CD4-positive, CD25-positive, alpha-beta regulatory T cell (primary cell): ENCODE measurements around the gene TMEM213. TPM values are rescaled to one million over a fixed set of nuclear protein-coding genes. Genes with fewer than 3 reads are reported as not detected.

ENCODE experiments used
- ATAC-seq, 2 donors: fragments of 150-1000 bp; cut with Tn5 transposase; one replicate each; pipeline ENCODE4 v1.10.0; 2021; ENCODE audit warnings: low read depth in 2 of 2, moderate number of reproducible peaks in 2 of 2, moderate library complexity in 1 of 2
- DNase-seq, 3 donors: peaks; one replicate each; pipeline versions ENCODE4 v3.0.0 to v3.0.0-alpha.2; 2012 to 2022; ENCODE audit warnings: mixed read lengths in 1 of 3
- H3K27ac ChIP-seq: one replicate; pipeline ENCODE4 v1.7.0; 2013; ENCODE audit warnings: mild to moderate bottlenecking, low read length; ENCODE audit not compliant: insufficient read depth, poor library complexity, severe bottlenecking
- H3K27me3 ChIP-seq: one replicate; pipeline ENCODE4 v1.7.0; 2013; ENCODE audit warnings: low read length; ENCODE audit not compliant: control insufficient read depth, insufficient read depth
- H3K36me3 ChIP-seq: one replicate; pipeline ENCODE4 v1.7.0; 2013; ENCODE audit warnings: mild to moderate bottlenecking, low read length, moderate library complexity; ENCODE audit not compliant: control insufficient read depth, insufficient read depth
- H3K4me1 ChIP-seq: 2 replicates; pipeline ENCODE4 v1.7.0; 2013; ENCODE audit warnings: mild to moderate bottlenecking, low read length; ENCODE audit not compliant: insufficient read depth, control insufficient read depth, poor library complexity, severe bottlenecking
- H3K4me3 ChIP-seq: one replicate; pipeline ENCODE4 v1.7.0; 2013; ENCODE audit warnings: low read depth, mild to moderate bottlenecking, low read length, moderate library complexity
- H3K9me3 ChIP-seq, 2 experiments: 1 replicate in 1 of 2; 2 replicates in 1 of 2; pipeline ENCODE4 v1.7.0; 2013; ENCODE audit warnings: low read length in 2 of 2, mild to moderate bottlenecking in 1 of 2, moderate library complexity in 1 of 2; ENCODE audit not compliant: control insufficient read depth in 2 of 2
- H3K27ac Mint-ChIP-seq, 3 donors: one replicate each; pipeline ENCODE4 v1.8.0; 2020 to 2022; ENCODE audit warnings: mild to moderate bottlenecking in 3 of 3, mixed read lengths in 3 of 3, moderate library complexity in 2 of 3
- H3K27me3 Mint-ChIP-seq: one replicate; pipeline ENCODE4 v1.8.0; 2022; ENCODE audit warnings: mild to moderate bottlenecking, mixed read lengths
- H3K36me3 Mint-ChIP-seq: one replicate; pipeline ENCODE4 v1.8.0; 2020; ENCODE audit warnings: mixed read lengths
- H3K4me1 Mint-ChIP-seq, 4 donors: one replicate each; pipeline ENCODE4 v1.8.0; 2020 to 2022; ENCODE audit warnings: mixed read lengths in 4 of 4, mild to moderate bottlenecking in 1 of 4
- H3K4me3 Mint-ChIP-seq, 4 donors: one replicate each; pipeline ENCODE4 v1.8.0; 2020 to 2022; ENCODE audit warnings: mild to moderate bottlenecking in 4 of 4, mixed read lengths in 4 of 4, moderate library complexity in 3 of 4
- H3K9me3 Mint-ChIP-seq, 7 donors: one replicate each; pipeline ENCODE4 v1.8.0; 2020 to 2022; ENCODE audit warnings: mixed read lengths in 7 of 7, mild to moderate bottlenecking in 3 of 7, moderate library complexity in 2 of 7
- polyA plus RNA-seq, 4 donors: library from polyadenylated mRNA; unstranded; fragments of 300-500 nt; fragmentation: Illumina TruSeq; gene quantifications; one replicate each; pipeline ENCODE4 v1.2.3, GENCODE V29; 2021
- total RNA-seq: library from RNA; stranded (reverse); gene quantifications from one replicate; pipeline ENCODE4 v1.2.3, GENCODE V29; 2022

The TMEM213 gene
- total and polyA plus RNA-seq, 5 donors from 2014 or later: 0.21 TPM; not detected in 4

DNA sequence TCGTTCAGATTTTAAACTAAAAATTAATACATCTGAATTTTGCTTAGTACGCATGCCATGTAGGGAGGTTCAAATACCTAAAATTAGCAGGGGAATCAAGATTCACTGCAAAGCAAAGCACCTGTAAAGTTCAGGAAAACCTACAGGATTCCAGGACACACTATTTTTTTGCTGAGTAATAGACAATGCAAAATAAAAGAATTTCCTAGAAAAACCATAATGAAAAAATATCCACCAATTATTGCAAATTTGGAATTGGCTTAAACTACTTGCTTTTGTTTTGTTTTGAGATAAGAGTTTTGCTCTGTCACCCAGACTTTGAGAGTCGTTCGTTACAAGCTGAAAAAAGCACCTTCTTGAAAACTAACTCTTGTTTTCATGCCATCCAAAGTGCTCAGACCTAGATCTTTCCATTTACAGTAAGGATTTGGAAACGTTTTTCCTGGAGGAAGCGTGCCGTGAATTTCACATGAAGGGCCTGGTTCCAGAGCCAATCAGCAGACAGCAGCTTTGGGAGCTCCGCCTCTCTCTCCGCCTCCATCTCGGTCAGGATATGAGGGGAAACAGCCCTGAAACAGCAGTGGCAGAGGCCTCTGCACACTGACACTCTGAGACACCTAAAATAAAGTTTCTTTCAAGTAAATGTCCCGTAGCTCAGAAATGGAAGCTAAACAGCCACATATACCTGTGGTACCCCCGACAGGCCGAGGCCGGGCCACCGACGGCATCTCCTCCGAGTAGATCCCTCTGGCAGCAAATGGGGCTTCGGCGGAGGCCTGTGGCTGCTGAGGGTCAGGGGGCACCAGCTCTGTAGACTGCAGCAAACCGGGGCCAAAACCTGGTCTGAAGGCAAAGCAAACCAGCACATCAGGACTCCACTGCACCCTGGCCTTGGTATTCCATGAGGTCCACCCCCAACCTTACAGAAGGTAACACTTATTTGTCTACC, 46.1 kb downstream of the TMEM213 start:
- H3K27ac Mint-ChIP-seq: no peak overlapping the region
- H3K4me1 ChIP-seq: no peaks in the 10 kb centered on the region
- no peak overlapping the region for H3K27ac ChIP-seq
- H3K36me3 ChIP-seq: no peaks in the 10 kb centered on the region
- no peaks in the 10 kb centered on the region for H3K36me3 Mint-ChIP-seq
- peaks cover 28% of the 10 kb centered on the region for H3K27me3 Mint-ChIP-seq
- no peaks in the 10 kb centered on the region for H3K4me1 Mint-ChIP-seq
- H3K9me3 Mint-ChIP-seq: peaks cover 0 to 1% (median 0%) of the 10 kb centered on the region in 7 donors
- no peak overlapping the region for H3K4me3 Mint-ChIP-seq
- no peak for DNase-seq
- no peaks in the 10 kb centered on the region for H3K9me3 ChIP-seq
- H3K27me3 ChIP-seq: peaks cover 2% of the 10 kb centered on the region
- ATAC-seq: no peak
- H3K4me3 ChIP-seq: no peak overlapping the region

DNA sequence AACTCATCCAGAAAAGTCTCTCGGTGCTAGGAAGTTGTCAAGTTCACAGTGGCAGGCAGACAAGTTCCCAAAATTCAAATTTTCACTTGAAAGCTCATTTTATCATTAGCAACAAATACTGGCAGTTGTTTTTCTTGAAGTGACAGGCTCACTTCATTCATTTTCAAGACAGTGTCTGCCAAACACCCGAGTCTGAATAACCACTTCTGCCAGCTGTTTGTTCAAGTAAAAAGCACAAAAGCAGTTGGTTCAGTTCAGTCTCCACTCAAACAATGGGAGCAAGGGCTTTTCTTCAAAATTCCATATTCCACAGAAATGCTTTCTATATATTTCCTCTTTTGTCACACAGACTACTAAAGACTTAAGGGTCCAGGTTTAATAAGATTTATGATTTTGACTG, 47.9 kb downstream of the TMEM213 start:
- no peaks in the 10 kb centered on the region for H3K4me1 ChIP-seq
- no peaks in the 10 kb centered on the region for H3K9me3 ChIP-seq
- H3K4me3 Mint-ChIP-seq: no peak overlapping the region
- ATAC-seq (no peak), DNase-seq (no peak)
- H3K27ac ChIP-seq: no peak overlapping the region
- no peak overlapping the region for H3K4me3 ChIP-seq
- no peaks in the 10 kb centered on the region for H3K36me3 ChIP-seq
- H3K36me3 Mint-ChIP-seq: no peaks in the 10 kb centered on the region
- H3K9me3 Mint-ChIP-seq: peaks cover 0 to 3% (median 2%) of the 10 kb centered on the region in 7 donors
- no peak overlapping the region for H3K27ac Mint-ChIP-seq
- H3K4me1 Mint-ChIP-seq: no peaks in the 10 kb centered on the region
- peaks cover 7% of the 10 kb centered on the region for H3K27me3 ChIP-seq
- peaks cover 28% of the 10 kb centered on the region for H3K27me3 Mint-ChIP-seq

DNA sequence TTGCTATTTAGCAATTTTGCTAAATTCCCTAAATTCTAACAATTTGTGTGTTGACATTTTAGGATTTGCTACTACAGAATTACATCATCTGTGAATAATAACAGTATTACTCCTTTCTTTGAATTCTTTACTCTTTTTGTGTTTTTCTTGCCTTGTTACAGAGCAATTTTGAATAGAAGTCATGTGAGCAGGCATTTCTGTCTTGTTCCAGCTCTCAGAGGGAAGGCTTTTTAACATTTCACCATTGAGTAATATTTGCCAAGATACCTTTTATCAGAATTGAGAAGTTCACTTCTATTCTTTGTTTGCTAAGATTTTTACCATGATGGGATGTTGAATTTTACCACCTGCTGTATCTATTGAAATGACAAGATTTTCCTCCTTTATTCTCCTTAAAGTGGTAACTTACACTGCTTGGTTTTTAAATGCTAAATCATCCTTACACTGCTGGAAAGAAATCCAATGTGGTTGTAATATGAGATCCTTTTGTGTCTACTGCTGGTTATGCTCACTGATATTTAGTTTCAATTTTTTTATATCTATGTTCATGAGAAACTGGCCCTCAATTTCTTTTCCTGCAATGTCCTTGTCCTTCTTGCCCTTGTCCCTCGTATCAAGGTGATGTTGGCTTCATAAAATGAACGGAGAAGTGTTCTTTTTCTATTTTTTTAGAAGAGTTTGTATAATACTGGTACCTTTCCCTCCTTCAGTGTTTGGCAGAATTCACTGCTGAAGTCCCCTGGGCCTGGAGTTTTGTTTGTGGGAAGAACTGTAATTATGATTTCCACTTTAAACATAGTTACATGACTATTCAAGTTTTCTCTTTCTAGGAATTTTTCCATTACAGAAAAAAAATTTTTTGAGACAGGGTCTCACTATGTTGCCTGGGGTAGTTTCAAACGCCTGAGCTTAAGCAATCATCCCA, 50.5 kb downstream of the TMEM213 start:
- H3K9me3 ChIP-seq: no peaks in the 10 kb centered on the region
- peaks cover 7% of the 10 kb centered on the region for H3K27me3 ChIP-seq
- H3K4me1 ChIP-seq: no peaks in the 10 kb centered on the region
- DNase-seq (no peak), ATAC-seq (no peak)
- H3K27ac ChIP-seq: no peak overlapping the region
- H3K4me1 Mint-ChIP-seq: no peaks in the 10 kb centered on the region
- no peaks in the 10 kb centered on the region for H3K36me3 Mint-ChIP-seq
- no peak overlapping the region for H3K27ac Mint-ChIP-seq
- no peak overlapping the region for H3K4me3 Mint-ChIP-seq
- H3K27me3 Mint-ChIP-seq: peaks cover 38% of the 10 kb centered on the region
- peaks cover 0 to 3% (median 2%) of the 10 kb centered on the region in 7 donors for H3K9me3 Mint-ChIP-seq
- H3K4me3 ChIP-seq: no peak overlapping the region
- H3K36me3 ChIP-seq: no peaks in the 10 kb centered on the region

DNA sequence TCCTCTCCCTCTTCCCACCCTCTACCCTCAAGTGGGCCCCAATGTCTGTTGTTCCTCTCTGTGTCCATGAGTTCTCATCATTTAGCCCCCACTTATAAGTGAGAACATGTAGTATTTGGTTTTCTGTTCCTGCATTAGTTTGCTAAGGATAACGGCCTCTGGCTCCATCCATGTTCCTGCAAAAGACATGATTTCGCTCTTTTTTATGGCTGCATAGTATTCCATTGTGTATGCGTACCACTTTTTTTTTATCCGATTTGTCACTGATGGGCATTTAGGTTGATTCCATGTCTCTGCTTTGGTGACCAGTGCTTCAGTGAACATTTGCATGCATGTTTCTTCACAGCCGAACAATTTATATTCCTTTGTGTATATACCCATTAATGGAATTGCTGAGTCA, 51.9 kb downstream of the TMEM213 start:
- Mint-ChIP-seq H3K4me1 (no peaks in the 10 kb centered on the region), H3K4me3 (no peak overlapping the region), H3K27ac (no peak overlapping the region), H3K27me3 (peaks cover 41% of the 10 kb centered on the region), H3K36me3 (no peaks in the 10 kb centered on the region), H3K9me3 (peaks cover 0 to 3% (median 2%) of the 10 kb centered on the region in 7 donors)
- Histone ChIP-seq H3K36me3 (no peaks in the 10 kb centered on the region), H3K4me3 (no peak overlapping the region), H3K9me3 (no peaks in the 10 kb centered on the region), H3K27ac (no peak overlapping the region), H3K4me1 (no peaks in the 10 kb centered on the region), H3K27me3 (peaks cover 7% of the 10 kb centered on the region)
- DNase-seq (no peak), ATAC-seq (no peak)

DNA sequence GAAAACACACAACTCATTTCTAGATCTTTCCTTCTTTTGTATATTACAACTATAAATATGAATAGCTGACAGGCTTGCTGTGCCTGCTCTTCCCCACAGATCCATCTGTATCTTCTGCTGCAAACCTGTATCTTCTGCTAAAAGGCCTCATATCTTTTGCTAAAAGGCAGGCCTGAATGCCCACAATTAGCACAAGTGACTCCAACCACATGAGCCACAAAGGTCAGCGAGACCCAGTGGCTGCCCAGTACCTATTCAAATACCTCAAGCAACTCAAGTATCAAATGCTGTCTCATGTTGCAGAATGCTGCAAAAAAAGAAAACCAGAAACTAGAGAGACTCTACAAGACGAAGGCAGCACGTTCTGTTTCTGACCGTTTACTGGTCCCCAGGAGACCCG, 54.7 kb downstream of the TMEM213 start:
- ATAC-seq (no peak), DNase-seq (no peak)
- Histone ChIP-seq H3K4me1 (no peaks in the 10 kb centered on the region), H3K9me3 (peaks cover 0 to 5% of the 10 kb centered on the region in 2 experiments), H3K36me3 (no peaks in the 10 kb centered on the region), H3K27me3 (peaks cover 7% of the 10 kb centered on the region), H3K27ac (no peak overlapping the region), H3K4me3 (no peak overlapping the region)
- peaks cover 40% of the 10 kb centered on the region for H3K27me3 Mint-ChIP-seq
- peaks cover 0 to 14% (median 2%) of the 10 kb centered on the region in 7 donors for H3K9me3 Mint-ChIP-seq
- no peaks in the 10 kb centered on the region for H3K4me1 Mint-ChIP-seq
- no peak overlapping the region for H3K27ac Mint-ChIP-seq
- H3K36me3 Mint-ChIP-seq: no peaks in the 10 kb centered on the region
- H3K4me3 Mint-ChIP-seq: no peak overlapping the region

DNA sequence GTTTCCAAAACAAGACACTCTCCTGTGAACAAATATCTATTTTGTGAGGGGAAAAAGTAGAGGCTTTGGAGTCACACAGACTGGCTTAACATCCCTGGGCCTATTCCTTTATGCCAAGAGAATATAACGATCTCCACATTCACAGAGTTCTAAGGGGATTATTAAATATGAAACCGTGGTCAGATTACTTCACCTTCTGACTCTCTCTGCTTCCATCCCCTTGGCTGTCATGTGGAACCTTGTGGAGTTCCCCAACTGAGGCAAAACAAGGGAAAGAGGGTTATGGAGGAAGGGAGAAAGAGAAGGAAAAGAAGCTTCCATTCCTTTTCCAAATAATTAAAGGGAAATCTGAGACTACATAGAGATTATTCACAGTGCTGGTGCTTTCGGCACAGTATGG, 55.7 kb downstream of the TMEM213 start:
- H3K9me3 Mint-ChIP-seq: peaks cover 0 to 18% (median 2%) of the 10 kb centered on the region in 7 donors
- Histone ChIP-seq H3K4me3 (no peak overlapping the region), H3K9me3 (peaks cover 0 to 8% of the 10 kb centered on the region in 2 experiments), H3K36me3 (no peaks in the 10 kb centered on the region), H3K4me1 (no peaks in the 10 kb centered on the region), H3K27me3 (peaks cover 7% of the 10 kb centered on the region), H3K27ac (no peak overlapping the region)
- H3K4me1 Mint-ChIP-seq: no peaks in the 10 kb centered on the region
- H3K27ac Mint-ChIP-seq: no peak overlapping the region
- DNase-seq (no peak), ATAC-seq (no peak)
- peaks cover 34% of the 10 kb centered on the region for H3K27me3 Mint-ChIP-seq
- no peak overlapping the region for H3K4me3 Mint-ChIP-seq
- no peaks in the 10 kb centered on the region for H3K36me3 Mint-ChIP-seq

DNA sequence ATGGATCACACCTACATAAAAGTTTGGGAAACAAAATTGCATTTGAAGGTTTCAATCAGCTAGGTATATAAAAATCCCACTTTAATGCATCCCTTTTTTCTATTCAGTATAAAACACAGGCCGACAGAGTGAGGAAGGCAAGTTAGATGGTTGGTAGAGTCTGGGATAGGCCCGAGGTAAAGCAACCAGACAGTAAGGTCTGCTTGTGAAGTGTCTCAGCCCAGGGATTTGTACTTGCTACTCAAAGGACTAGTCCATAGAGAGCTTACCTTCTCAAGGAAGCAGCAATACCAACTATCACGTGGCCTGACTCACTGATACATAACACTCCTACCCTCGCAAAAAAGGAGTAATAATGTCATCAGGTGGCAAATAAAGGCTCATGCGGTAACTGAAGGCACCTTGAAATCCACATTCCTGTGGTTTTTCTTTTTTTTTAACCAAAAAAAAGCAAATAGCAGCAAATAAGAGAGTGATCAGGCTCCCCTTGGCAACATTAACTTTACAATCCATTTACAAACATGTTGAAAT, 56.4 kb downstream of the TMEM213 start:
- H3K27ac Mint-ChIP-seq: no peak overlapping the region
- peaks cover 0 to 8% of the 10 kb centered on the region in 2 experiments for H3K9me3 ChIP-seq
- no peak overlapping the region for H3K4me3 Mint-ChIP-seq
- peaks cover 28% of the 10 kb centered on the region for H3K27me3 Mint-ChIP-seq
- H3K4me3 ChIP-seq: no peak overlapping the region
- no peaks in the 10 kb centered on the region for H3K36me3 Mint-ChIP-seq
- no peaks in the 10 kb centered on the region for H3K4me1 Mint-ChIP-seq
- H3K4me1 ChIP-seq: no peaks in the 10 kb centered on the region
- peaks cover 7% of the 10 kb centered on the region for H3K27me3 ChIP-seq
- no peak for ATAC-seq
- no peaks in the 10 kb centered on the region for H3K36me3 ChIP-seq
- DNase-seq: no peak
- peaks cover 0 to 18% (median 5%) of the 10 kb centered on the region in 7 donors for H3K9me3 Mint-ChIP-seq
- H3K27ac ChIP-seq: no peak overlapping the region
